HG02943 (cell line): Measurements from ENCODE around the gene MYH10.
"Not testable (repeated sequence)": the region's sequence is repeated elsewhere in the genome, so short reads cannot be mapped to it uniquely, and the experiment has no call there.

Experiments
- ATAC-seq: cut with Tn5 transposase; IDR thresholded peaks from one replicate; pipeline ENCODE4 v1.9.1; 2021; ENCODE audit warnings: mild to moderate bottlenecking, low read depth, moderate library complexity; ENCODE audit not compliant: unreplicated experiment

Gene MYH10

DNA sequence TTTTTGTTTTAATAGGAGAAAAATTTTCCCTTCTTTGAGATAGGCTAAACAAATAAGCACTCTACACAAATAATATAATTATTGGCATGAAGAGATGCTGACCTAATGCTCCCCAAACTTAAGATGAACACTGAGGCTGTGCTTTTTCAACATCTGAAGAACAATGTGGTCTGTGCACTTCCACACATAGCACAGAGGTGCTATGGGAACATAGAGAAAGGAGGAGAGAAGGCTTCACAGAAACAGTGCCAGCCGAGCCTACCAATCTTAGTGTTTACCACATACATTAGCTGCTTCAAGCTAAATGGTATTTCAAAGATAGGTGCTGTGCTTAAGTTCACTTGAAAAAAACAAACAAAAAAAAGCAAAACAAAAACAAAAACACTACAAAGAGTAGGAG lies 72.4 kb downstream of the MYH10 start:
- no peak for ATAC-seq

GRCh38 chr17:8557176-8557806 lies 73.2 kb downstream of the MYH10 start:
- no peak for ATAC-seq

DNA sequence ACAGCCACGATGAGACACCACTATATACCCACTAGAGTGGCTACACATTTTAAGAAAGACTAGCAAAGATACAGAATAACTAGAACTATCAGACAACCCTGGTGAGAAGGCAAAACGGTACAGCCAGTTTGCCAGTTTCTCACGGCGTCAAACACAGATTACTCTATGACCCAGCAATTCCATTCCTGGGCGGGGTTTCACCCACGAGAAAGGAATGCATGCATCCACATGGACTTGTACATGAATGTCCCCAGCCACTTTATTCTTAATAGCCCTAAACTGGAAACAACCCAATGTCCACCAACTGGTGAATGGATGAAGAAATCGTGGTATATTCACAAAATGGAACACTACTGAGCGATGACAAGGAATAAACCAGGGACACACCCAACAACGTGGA lies 74.5 kb downstream of the MYH10 start:
- no peak for ATAC-seq

DNA sequence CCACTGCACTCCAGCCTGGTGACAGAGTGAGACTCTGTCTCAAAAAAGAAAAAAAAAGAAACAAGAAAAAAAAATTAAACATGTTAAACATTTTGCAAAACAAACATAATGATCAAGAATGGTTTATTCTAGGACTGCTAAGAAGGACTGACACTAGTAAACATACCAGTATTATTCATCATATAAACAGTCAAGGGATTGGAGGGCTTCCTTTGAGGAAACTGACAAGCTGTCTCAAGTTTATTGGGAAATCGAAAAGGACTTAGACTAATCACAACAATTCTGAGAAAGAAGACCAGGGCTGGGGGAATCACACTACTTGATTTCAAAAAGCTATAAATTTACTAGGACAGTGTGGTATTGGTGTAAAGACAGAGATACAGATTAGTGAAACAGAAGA lies 75.5 kb downstream of the MYH10 start:
- no peak for ATAC-seq

DNA sequence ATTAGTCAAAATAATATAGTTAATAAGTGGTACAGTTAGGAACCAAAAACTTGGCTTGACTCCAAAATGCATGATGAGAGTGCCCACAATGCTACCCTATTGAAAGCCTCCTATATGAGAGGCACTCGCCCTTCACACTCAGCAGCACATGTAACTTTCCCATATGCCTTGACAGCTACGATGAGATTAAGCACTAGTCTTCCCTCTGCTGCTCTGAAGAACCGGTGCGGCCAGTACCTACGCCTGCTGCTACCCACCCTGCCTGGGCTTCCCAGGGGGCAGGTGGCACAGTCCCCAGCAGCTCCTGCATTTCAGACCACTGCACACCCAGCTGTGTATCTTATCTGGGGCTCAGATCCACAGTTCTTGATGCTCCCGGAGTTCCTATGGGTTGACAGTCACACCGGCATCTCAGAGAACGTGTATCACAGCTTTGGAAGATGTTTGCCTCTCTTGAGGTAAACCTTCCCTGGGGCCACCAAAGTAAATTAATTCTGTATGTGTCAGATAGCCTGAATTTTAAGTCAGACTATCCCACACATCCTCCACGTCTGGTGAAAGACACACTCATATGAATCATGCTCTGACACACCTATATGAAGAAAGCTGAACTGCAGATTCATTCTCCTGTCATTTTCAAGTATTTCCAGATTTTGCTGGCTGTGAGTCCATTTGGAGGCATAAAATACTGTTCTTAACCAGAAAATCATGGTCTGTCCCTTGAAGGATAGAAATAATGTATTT lies 77.8 kb downstream of the MYH10 start:
- no peak for ATAC-seq

- no peak for ATAC-seq
Measured at GRCh38 chr17:8542599-8543502, 87.7 kb downstream of the MYH10 start.

GRCh38 chr17:8539976-8540375 lies 90.5 kb downstream of the MYH10 start:
- not testable (repeated sequence) for ATAC-seq

DNA sequence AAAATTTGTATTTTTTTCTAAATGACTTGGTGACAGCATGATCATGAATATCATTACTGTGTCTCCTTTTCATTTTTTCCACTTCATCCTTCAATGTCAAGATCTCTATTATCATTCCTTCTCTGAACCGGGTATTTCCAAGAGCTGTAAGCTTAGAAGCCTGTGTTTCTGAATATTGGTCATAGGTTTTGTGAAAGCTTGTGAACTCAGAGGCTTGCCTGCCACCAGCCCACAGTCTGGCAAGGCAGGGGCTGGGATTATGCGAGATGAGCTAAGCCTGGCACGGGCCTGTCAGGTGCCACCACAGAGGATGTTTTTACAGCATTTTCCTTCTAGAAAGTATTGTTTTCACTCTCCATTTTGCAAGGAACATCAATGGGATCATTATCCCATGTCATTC lies 92.8 kb downstream of the MYH10 start:
- ATAC-seq, result no peak

GRCh38 chr17:8534498-8535188 lies 95.9 kb downstream of the MYH10 start:
- ATAC-seq, result no peak

DNA sequence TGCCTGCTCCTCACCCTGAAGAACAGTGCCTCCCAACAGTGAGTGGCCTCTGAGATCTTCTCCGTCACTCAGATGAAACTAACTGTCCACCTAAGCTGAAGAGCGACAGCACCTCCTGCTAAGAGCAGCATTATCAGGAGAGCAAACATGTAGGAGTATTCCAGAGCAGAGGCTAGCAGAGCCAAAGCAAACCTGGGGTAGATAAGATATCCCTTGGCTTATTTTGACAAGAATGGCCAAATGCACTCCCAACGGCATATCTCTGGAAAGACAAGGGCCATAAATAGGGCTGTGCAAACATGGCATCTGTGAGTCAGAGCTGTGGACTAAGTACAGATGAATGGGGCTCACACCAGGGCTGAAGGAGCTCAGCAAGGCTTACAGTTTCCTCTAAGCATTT lies 98.5 kb downstream of the MYH10 start:
- ATAC-seq, result no peak

DNA sequence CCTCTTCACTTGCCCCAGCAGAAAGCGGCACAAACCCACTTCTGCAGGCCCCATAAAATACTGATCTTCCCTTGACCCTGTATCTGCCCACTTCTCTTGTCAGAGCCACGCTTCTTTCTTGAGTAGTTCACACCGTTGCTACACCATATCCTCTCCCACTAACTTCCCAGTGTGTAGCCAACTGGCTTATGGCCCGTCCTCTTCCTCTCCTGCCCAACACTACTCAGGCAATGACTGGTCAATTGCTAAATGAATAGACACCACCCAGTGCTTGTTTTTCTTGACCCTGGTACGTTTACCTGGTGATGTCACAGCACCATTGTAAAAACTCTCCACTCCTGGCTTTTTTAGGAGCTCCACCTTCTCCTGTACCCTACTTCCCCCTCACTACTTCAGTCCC lies 107.9 kb downstream of the MYH10 start:
- ATAC-seq, result no peak

DNA sequence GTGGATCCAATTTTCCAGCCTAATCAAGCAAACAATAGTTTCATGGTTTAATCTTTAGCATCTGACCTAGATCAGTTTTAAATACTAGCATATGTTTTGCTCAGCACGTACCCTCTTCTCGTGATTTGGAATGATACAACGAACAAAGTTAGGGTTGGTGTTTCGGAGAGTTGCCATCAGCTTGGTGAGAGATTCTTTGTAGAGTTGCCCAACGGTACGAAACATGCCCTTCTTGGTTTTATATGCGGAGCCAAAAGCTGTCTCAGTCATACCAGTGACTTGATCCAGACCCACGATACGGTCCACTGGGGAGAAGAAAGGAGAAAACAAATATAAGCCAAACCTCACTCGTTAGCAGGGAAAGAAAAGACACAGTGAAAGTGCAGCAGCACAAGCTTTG lies 109.5 kb downstream of the MYH10 start:
- no peak for ATAC-seq

DNA sequence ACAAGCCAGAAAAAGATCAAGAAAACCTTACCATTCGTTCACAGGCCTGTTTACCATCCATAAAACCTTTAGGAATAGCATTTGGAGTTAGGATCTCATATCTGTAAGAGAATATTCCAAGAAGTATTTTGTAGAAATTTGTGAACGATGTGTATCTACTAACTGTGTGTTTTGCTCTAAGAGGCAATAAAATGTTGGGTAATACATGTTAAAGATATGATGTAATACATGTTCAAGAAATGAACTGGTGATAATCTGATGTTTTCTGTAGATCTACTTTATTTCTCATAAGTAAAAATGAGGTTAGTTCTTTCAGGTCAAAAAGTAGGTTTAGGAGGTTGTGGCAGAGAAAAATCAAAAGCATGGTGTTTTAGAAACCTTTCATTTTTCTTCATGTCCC lies 111.7 kb downstream of the MYH10 start:
- no peak for ATAC-seq

GRCh38 chr17:8518326-8518725 lies 112.2 kb downstream of the MYH10 start:
- ATAC-seq, result no peak

DNA sequence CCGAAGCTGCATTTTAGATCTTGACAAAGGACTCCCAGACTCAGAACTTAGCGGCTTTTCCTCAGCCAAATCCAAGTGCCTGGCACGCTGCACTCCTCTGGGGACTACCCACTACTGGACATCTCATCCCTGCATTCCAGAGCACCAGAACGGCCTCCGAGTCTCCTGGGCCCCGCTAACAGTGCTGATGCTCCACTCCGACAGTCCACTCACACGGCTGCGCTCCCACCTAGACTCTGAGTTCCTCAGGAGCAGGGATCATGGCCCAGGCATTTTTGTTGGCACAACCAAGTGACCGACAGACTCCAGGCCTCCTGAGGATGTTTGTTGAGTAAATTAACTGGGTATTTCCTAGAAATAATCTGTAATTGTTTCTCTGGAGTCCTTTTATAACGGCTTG lies 115.7 kb downstream of the MYH10 start:
- no peak for ATAC-seq

- no peak for ATAC-seq
Measured at GRCh38 chr17:8506145-8506544, 124.4 kb downstream of the MYH10 start.

DNA sequence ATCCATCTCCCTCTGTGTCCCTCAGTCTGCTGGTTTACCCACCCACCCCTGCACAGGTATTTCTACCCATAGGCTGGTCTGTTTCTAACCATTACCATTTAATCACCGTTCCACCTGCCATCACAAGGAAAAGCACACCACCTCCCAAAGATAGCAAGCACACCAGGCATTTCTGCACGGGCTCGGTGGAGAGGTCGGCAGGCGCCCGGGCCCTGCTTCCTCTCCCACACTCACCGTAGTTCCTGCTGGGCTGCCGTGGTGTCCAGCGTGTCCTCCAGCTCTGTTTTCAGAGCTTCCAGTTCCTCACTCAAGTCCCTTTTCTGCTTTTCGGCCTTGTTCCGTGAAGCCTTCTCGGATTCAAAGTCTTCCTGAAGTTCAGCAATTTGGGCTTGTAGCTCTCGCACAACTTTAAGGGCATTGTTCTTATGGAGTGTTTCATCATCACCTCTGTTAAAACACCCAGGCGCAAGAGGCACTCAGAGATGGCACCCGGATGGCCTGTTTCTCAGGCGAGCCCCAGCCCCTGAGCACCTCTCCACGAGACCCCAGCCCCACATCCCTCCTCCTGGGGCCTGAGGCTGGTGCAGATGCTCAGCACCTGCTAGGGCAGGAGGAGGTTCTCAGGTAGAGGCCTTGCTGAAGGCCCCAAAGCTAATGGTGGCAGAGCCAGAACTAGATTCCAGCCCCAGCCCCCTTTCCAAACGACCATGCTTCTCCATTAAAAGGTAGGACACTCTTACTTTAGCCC lies 125.9 kb downstream of the MYH10 start:
- ATAC-seq, result no peak

DNA sequence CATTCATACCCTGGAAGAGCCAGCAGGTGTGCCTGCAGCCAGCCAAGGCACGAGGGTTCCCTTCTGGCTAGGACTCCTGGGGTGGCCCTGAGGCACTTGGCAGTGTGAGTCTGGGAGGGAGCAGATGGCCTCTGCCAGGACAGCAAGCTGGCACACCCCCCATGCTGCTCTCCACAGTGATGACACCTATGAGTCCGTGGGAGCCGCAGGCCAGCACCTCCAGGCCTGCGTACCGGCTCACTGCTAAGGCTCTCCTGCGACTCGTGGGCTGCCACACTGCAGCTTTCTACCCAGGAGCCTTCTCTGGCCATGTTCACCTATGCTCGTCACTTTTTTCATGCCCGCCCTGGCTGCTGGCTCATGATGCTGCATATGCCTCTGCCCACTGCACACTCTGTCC lies 126.7 kb downstream of the MYH10 start:
- ATAC-seq, result no peak

- no peak for ATAC-seq
Measured at GRCh38 chr17:8503368-8503767, 127.2 kb downstream of the MYH10 start.

- no peak for ATAC-seq
Measured at GRCh38 chr17:8502126-8502525, 128.4 kb downstream of the MYH10 start.
